ENCODE data around the gene DOCK3. TPM values are rescaled to one million over a fixed set of nuclear protein-coding genes. Genes with fewer than 3 reads are reported as not detected.
"Not testable (repeated sequence)": the region's sequence is repeated elsewhere in the genome, so short reads cannot be mapped to it uniquely, and the experiment has no call there.

The DOCK3 gene
- total RNA-seq, 2 experiments from 2014 or later, result 2.5 to 2.6 TPM

GRCh38 chr3:50661321-50661837, 13.3 kb upstream of the DOCK3 start:
- Mint-ChIP-seq H3K4me1 (peaks cover 11% of the 10 kb centered on the region), H3K4me3 (no peak overlapping the region), H3K27ac (no peak overlapping the region), H3K36me3 (ENCODE audit: low read depth) (no peaks in the 10 kb centered on the region), H3K9me3 (ENCODE audit: low read depth) (no peaks in the 10 kb centered on the region), H3K27me3 (no peaks in the 10 kb centered on the region)
- intact Hi-C loops (cut with DNase I, micrococcal nuclease), result no loop called here
- CTCF ChIA-PET, result interaction anchor here (1.1 kb wide), 1 partner anchor 17 kb away, joined by 3 read pairs; no protein-coding TSS in a partner anchor
- ATAC-seq (no peak), DNase-seq (no peak)
- POLR2A ChIA-PET, result no interaction called here

GRCh38 chr3:50662408-50662807, 12.3 kb upstream of the DOCK3 start:
- H3K27me3 Mint-ChIP-seq, result no peaks in the 10 kb centered on the region
- POLR2A ChIA-PET, result interaction anchor here (0.6 to 0.9 kb wide), 2 partner anchors 11 to 103 kb away, joined by 3 to 5 read pairs; no protein-coding TSS in a partner anchor
- no peak for DNase-seq
- peaks cover 20% of the 10 kb centered on the region for H3K4me1 Mint-ChIP-seq
- H3K4me3 Mint-ChIP-seq, result no peak overlapping the region
- no peak overlapping the region for H3K27ac Mint-ChIP-seq
- H3K9me3 Mint-ChIP-seq (ENCODE audit: low read depth), result no peaks in the 10 kb centered on the region
- no peaks in the 10 kb centered on the region for H3K36me3 Mint-ChIP-seq (ENCODE audit: low read depth)
- CTCF ChIA-PET, result interaction anchor here (0.9 to 1.1 kb wide), 3 partner anchors 9 to 46 kb away, joined by 3 to 4 read pairs (median 3); no protein-coding TSS in a partner anchor
- intact Hi-C loops (cut with DNase I, micrococcal nuclease), result no loop called here
- no peak for ATAC-seq

- ChIA-PET CTCF (no interaction called here), POLR2A (no interaction called here)
- no peak overlapping the region for H3K4me3 Mint-ChIP-seq
- no peaks in the 10 kb centered on the region for H3K27me3 Mint-ChIP-seq
- H3K9me3 Mint-ChIP-seq (ENCODE audit: low read depth), result no peaks in the 10 kb centered on the region
- peak overlapping the region; percentile 33 for H3K27ac Mint-ChIP-seq
- ATAC-seq (peak; percentile 65), DNase-seq (peak; percentile 56)
- intact Hi-C loops (cut with DNase I, micrococcal nuclease), result no loop called here
- H3K4me1 Mint-ChIP-seq, result peaks cover 20% of the 10 kb centered on the region
- no peaks in the 10 kb centered on the region for H3K36me3 Mint-ChIP-seq (ENCODE audit: low read depth)
Observed at GRCh38 chr3:50665081-50665840, 9.5 kb upstream of the DOCK3 start.

- ATAC-seq; POLR2A ChIA-PET; H3K27me3 Mint-ChIP-seq; CTCF ChIA-PET; H3K27ac Mint-ChIP-seq; intact Hi-C loops (cut with DNase I, micrococcal nuclease); H3K9me3 Mint-ChIP-seq (ENCODE audit: low read depth); H3K36me3 Mint-ChIP-seq (ENCODE audit: low read depth); DNase-seq; H3K4me3 Mint-ChIP-seq: not testable (repeated sequence)
- peaks cover 20% of the 10 kb centered on the region for H3K4me1 Mint-ChIP-seq
Observed at GRCh38 chr3:50665841-50666115, 8.9 kb upstream of the DOCK3 start.

GRCh38 chr3:50666837-50667236, 7.9 kb upstream of the DOCK3 start:
- ChIA-PET CTCF (interaction anchor here (0.5 to 1.0 kb wide), 4 partner anchors 9 to 77 kb away, joined by 3 to 6 read pairs (median 3); no protein-coding TSS in a partner anchor), POLR2A (no interaction called here)
- intact Hi-C loops (cut with DNase I, micrococcal nuclease), result no loop called here
- DNase-seq, result no peak
- peak; percentile 56 for ATAC-seq
- no peak overlapping the region for H3K27ac Mint-ChIP-seq
- no peaks in the 10 kb centered on the region for H3K27me3 Mint-ChIP-seq
- H3K9me3 Mint-ChIP-seq (ENCODE audit: low read depth), result no peaks in the 10 kb centered on the region
- H3K4me3 Mint-ChIP-seq, result no peak overlapping the region
- peaks cover 20% of the 10 kb centered on the region for H3K4me1 Mint-ChIP-seq
- no peaks in the 10 kb centered on the region for H3K36me3 Mint-ChIP-seq (ENCODE audit: low read depth)

GRCh38 chr3:50671331-50671730, 3.4 kb upstream of the DOCK3 start:
- intact Hi-C loops (cut with DNase I, micrococcal nuclease), result loop anchor here in 1 of 2 experiments (10.0 kb wide), 1 partner anchor 713 kb away; the partner anchor contains the start of gene MANF
- DNase-seq (no peak), ATAC-seq (no peak)
- CTCF ChIA-PET, result interaction anchor here (0.7 to 0.9 kb wide), 2 partner anchors 18 kb away, joined by 4 read pairs; no protein-coding TSS in a partner anchor
- Mint-ChIP-seq H3K9me3 (ENCODE audit: low read depth) (no peaks in the 10 kb centered on the region), H3K4me1 (peaks cover 15% of the 10 kb centered on the region), H3K27ac (no peak overlapping the region), H3K4me3 (no peak overlapping the region), H3K36me3 (ENCODE audit: low read depth) (no peaks in the 10 kb centered on the region), H3K27me3 (peaks cover 22% of the 10 kb centered on the region)
- POLR2A ChIA-PET, result no interaction called here

- H3K36me3 Mint-ChIP-seq (ENCODE audit: low read depth), result no peaks in the 10 kb centered on the region
- peaks cover 28% of the 10 kb centered on the region for H3K27me3 Mint-ChIP-seq
- H3K4me3 Mint-ChIP-seq, result no peak overlapping the region
- H3K27ac Mint-ChIP-seq, result no peak overlapping the region
- no peaks in the 10 kb centered on the region for H3K9me3 Mint-ChIP-seq (ENCODE audit: low read depth)
- POLR2A ChIA-PET, result interaction anchor here (0.7 to 1.0 kb wide), 2 partner anchors 10 to 18 kb away, joined by 3 read pairs; no protein-coding TSS in a partner anchor
- DNase-seq, result no peak
- CTCF ChIA-PET, result interaction anchor here (1.0 to 2.8 kb wide), 4 partner anchors 56 to 299 kb away, joined by 3 to 7 read pairs (median 4); partner anchors contain the start of gene C3orf18
- no peak for ATAC-seq
- H3K4me1 Mint-ChIP-seq, result peaks cover 10% of the 10 kb centered on the region
- intact Hi-C loops (cut with DNase I, micrococcal nuclease), result loop anchor here in 1 of 2 experiments (10.0 kb wide), 1 partner anchor 712 kb away; the partner anchor contains the start of gene MANF
Observed at GRCh38 chr3:50672656-50673055, 2.1 kb upstream of the DOCK3 start.

- Mint-ChIP-seq H3K27ac (peak overlapping the region; percentile 51), H3K4me1 (peaks cover 10% of the 10 kb centered on the region), H3K4me3 (peak overlapping the region; percentile 53), H3K36me3 (ENCODE audit: low read depth) (no peaks in the 10 kb centered on the region), H3K27me3 (peaks cover 33% of the 10 kb centered on the region), H3K9me3 (ENCODE audit: low read depth) (no peaks in the 10 kb centered on the region)
- no peak for ATAC-seq
- ChIA-PET CTCF (interaction anchor here (0.5 to 3.4 kb wide), 6 partner anchors 20 to 297 kb away, joined by 3 to 14 read pairs (median 4); no protein-coding TSS in a partner anchor), POLR2A (interaction anchor here (1.0 kb wide), 1 partner anchor 11 kb away, joined by 3 read pairs; no protein-coding TSS in a partner anchor)
- intact Hi-C loops (cut with DNase I, micrococcal nuclease), result loop anchor here (1.0 to 10.0 kb wide), 3 partner anchors 58 to 711 kb away; partner anchors contain the start of gene MANF (in 1 of the 2)
- no peak for DNase-seq
Observed at GRCh38 chr3:50673931-50674330, 796 bp upstream of the DOCK3 start.

- ATAC-seq (peak; percentile 72), DNase-seq (peak; percentile 87)
- CTCF ChIA-PET, result interaction anchor here (0.6 to 3.4 kb wide), 12 partner anchors 8 to 554 kb away, joined by 3 to 24 read pairs (median 4); partner anchors contain the start of gene MAPKAPK3
- POLR2A ChIA-PET, result no interaction called here
- peak overlapping the region; percentile 69 for H3K4me3 Mint-ChIP-seq
- intact Hi-C loops (cut with DNase I, micrococcal nuclease), result loop anchor here (1.0 to 10.0 kb wide), 3 partner anchors 103 to 709 kb away; partner anchors contain the start of gene MANF (in 1 of the 2)
- peaks cover 39% of the 10 kb centered on the region for H3K27me3 Mint-ChIP-seq
- no peaks in the 10 kb centered on the region for H3K36me3 Mint-ChIP-seq (ENCODE audit: low read depth)
- H3K9me3 Mint-ChIP-seq (ENCODE audit: low read depth), result no peaks in the 10 kb centered on the region
- H3K27ac Mint-ChIP-seq, result peak overlapping the region; percentile 55
- peaks cover 10% of the 10 kb centered on the region for H3K4me1 Mint-ChIP-seq
Observed at GRCh38 chr3:50675179-50676030, 678 bp downstream of the DOCK3 start.

GRCh38 chr3:50676031-50676705, 1.4 kb downstream of the DOCK3 start:
- no peaks in the 10 kb centered on the region for H3K9me3 Mint-ChIP-seq (ENCODE audit: low read depth)
- peaks cover 44% of the 10 kb centered on the region for H3K27me3 Mint-ChIP-seq
- no peak overlapping the region for H3K27ac Mint-ChIP-seq
- ATAC-seq (no peak), DNase-seq (no peak)
- ChIA-PET POLR2A (no interaction called here), CTCF (interaction anchor here (0.6 to 3.4 kb wide), 12 partner anchors 9 to 996 kb away, joined by 3 to 24 read pairs (median 4); partner anchors contain the start of gene MAPKAPK3)
- peaks cover 10% of the 10 kb centered on the region for H3K4me1 Mint-ChIP-seq
- peak overlapping the region; percentile 37 for H3K4me3 Mint-ChIP-seq
- intact Hi-C loops (cut with DNase I, micrococcal nuclease), result loop anchor here in 1 of 2 experiments (10.0 kb wide), 1 partner anchor 709 kb away; the partner anchor contains the start of gene MANF
- no peaks in the 10 kb centered on the region for H3K36me3 Mint-ChIP-seq (ENCODE audit: low read depth)
